Peyer's patch (tissue), 4 donors: ENCODE data around the gene CFAP73.

Experiments
- CTCF ChIP-seq, 6 experiments: fragments of 450-650 bp in 4 of 6; fragments of 200-600 bp in 2 of 6; sonication (generic) in 1 of 6; IDR thresholded peaks; one replicate each; pipeline ENCODE4 v1.5.1; 2017 to 2019; ENCODE audit warnings: antibody characterized with exemption in 6 of 6, mild to moderate bottlenecking in 3 of 6, moderate library complexity in 1 of 6
- POLR2A ChIP-seq, 2 donors: fragments of 450-650 bp; IDR thresholded peaks; one replicate each; pipeline ENCODE4 v1.5.1; 2017; ENCODE audit warnings: antibody characterized with exemption in 2 of 2, mild to moderate bottlenecking in 2 of 2, moderate library complexity in 2 of 2

GRCh38 chr12:113189361-113189760 lies 39.8 kb downstream of the CFAP73 start:
- TF ChIP-seq CTCF (IDR thresholded peaks at IDR 0.05) (no peak), POLR2A (IDR thresholded peaks at IDR 0.05) (no peak)
